Measurements from ENCODE around the gene NFASC. TPM values are rescaled to one million over a fixed set of nuclear protein-coding genes. Genes with fewer than 3 reads are reported as not detected.

NFASC gene
- polyA plus RNA-seq, 3 donors, result 0.08 TPM; not detected in 2

DNA sequence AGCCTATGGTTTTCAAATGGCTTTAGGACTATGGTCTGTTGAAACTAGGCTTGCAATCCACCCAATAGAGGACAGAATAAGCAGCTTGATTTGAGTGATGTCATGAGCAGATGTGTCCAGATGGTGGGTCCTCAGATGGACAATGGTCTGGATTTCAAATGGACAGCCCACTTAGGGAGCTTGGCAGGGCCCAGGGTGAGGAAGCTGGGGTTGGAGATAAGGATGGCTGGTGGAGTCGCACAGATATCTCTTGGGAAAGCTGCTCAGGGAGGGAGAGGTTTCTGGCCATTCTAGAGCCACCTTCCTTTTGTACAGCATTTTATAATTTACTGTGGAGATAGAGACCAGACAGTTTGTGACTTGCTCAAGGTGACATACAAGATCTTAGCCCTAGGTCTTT is 55.0 kb downstream of the NFASC start:
- H3K36me3 ChIP-seq (replicated peaks in 1 of 2; ENCODE audit: control insufficient read depth in 1 of 2, insufficient read depth in 2 of 2, low read length in 2 of 2), result no peaks in the 10 kb centered on the region

DNA sequence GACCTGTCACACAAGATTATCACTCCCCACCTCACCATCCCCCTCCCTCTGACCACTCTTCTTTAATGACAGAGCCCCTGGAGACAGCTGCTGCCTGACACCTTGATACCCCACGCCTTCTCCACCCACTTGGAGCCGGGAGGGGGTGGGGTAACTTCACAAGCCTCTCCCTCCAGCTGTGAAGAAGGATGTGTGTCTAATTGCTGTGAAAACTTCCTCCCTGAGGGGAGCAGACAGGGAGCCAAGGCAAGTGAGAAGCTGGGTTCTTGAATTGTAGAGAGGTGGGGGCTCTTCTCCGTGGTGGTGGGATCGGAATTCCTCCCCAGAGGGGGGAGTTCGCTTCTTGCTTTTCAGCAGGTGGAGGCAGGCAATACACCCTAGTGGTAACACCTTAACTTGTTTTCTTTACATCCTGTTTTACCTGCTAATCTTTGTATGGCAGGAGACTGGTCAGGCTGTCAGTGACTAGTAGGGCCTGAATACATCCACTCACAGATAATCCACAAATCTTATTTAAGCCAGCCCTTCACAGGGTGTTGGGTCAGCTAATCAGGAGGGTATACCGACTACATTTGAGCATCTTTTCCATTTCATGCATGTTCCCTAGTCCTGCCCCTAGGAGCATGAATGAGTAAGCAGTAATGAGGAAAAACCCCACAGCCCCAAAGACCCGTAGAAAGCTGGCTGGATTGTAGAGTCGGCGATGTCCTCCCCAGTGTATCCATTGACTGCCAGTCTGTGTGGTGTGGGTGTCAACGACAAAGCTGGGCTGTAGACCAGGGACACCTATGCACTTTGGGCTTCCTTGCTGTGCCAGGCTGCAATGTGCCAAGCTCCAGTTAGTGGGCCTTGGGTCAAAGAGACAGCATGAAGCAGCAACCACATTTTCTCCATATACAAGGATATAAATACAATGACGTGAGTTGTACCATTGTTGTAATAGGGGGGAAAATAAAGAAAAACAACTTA is 57.3 kb downstream of the NFASC start:
- Histone ChIP-seq H3K27me3 (ENCODE audit: control insufficient read depth in 2 of 2, insufficient read depth in 2 of 2, low read length in 2 of 2) (peaks cover 0 to 3% of the 10 kb centered on the region in 2 donors), H3K36me3 (replicated peaks in 1 of 2; ENCODE audit: control insufficient read depth in 1 of 2, insufficient read depth in 2 of 2, low read length in 2 of 2) (no peaks in the 10 kb centered on the region), H3K79me2 (ENCODE audit: insufficient read depth, low read length) (no peaks in the 10 kb centered on the region), H3K4me1 (ENCODE audit: control insufficient read depth in 1 of 2, insufficient read depth in 2 of 2, low read length in 2 of 2) (no peaks in the 10 kb centered on the region), H4K20me1 (ENCODE audit: insufficient read depth, low read length) (no peaks in the 10 kb centered on the region), H3K9me3 (replicated peaks in 1 of 2; ENCODE audit: control insufficient read depth in 1 of 2, insufficient read depth in 1 of 2, low read length in 2 of 2) (no peaks in the 10 kb centered on the region), H3K27ac (ENCODE audit: low read depth in 1 of 2, low read length in 2 of 2) (no peak overlapping the region), H3K4me2 (replicated peaks; ENCODE audit: extremely low read depth, low read length, poor library complexity, severe bottlenecking) (no peak overlapping the region), H3K4me3 (replicated peaks in 1 of 3; ENCODE audit: low read depth in 2 of 3, low read length in 3 of 3) (no peak overlapping the region), H3K9ac (ENCODE audit: insufficient read depth, low read length, poor library complexity, severe bottlenecking) (no peak overlapping the region), H2AFZ (ENCODE audit: insufficient read depth, low read depth, low read length, poor library complexity, severe bottlenecking) (no peak overlapping the region)
- no peak for DNase-seq
- no CpG with 5 or more reads among the region's 11 CpGs for WGBS (ENCODE audit: insufficient coverage)
- no peaks in the 10 kb centered on the region for H3K4me1 Mint-ChIP-seq
- intact Hi-C loops (cut with micrococcal nuclease), result no loop called here
- H3K27me3 Mint-ChIP-seq (ENCODE audit: low read depth in 3 of 3), result peaks cover 0 to 22% (median 18%) of the 10 kb centered on the region in 3 donors
- TF ChIP-seq, protein P1, sequence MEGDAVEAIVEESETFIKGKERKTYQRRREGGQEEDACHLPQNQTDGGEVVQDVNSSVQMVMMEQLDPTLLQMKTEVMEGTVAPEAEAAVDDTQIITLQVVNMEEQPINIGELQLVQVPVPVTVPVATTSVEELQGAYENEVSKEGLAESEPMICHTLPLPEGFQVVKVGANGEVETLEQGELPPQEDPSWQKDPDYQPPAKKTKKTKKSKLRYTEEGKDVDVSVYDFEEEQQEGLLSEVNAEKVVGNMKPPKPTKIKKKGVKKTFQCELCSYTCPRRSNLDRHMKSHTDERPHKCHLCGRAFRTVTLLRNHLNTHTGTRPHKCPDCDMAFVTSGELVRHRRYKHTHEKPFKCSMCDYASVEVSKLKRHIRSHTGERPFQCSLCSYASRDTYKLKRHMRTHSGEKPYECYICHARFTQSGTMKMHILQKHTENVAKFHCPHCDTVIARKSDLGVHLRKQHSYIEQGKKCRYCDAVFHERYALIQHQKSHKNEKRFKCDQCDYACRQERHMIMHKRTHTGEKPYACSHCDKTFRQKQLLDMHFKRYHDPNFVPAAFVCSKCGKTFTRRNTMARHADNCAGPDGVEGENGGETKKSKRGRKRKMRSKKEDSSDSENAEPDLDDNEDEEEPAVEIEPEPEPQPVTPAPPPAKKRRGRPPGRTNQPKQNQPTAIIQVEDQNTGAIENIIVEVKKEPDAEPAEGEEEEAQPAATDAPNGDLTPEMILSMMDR (IDR thresholded peaks at IDR 0.05), result no peak
- no peaks in the 10 kb centered on the region for H3K9me3 Mint-ChIP-seq
- no peak overlapping the region for H3K4me3 Mint-ChIP-seq
- no peaks in the 10 kb centered on the region for H3K36me3 Mint-ChIP-seq
- no peak overlapping the region for H3K27ac Mint-ChIP-seq

More for the DNA sequence above, 55.0 kb downstream of the NFASC start:
- H3K9me3 Mint-ChIP-seq, result no peaks in the 10 kb centered on the region
- no peaks in the 10 kb centered on the region for H4K20me1 ChIP-seq (ENCODE audit: insufficient read depth, low read length)
- H3K9me3 ChIP-seq (replicated peaks in 1 of 2; ENCODE audit: control insufficient read depth in 1 of 2, insufficient read depth in 1 of 2, low read length in 2 of 2), result no peaks in the 10 kb centered on the region
- TF ChIP-seq, protein P1 (IDR thresholded peaks at IDR 0.05), result no peak
- no peak overlapping the region for H2AFZ ChIP-seq (ENCODE audit: insufficient read depth, low read depth, low read length, poor library complexity, severe bottlenecking)
- no peak overlapping the region for H3K27ac ChIP-seq (ENCODE audit: low read depth in 1 of 2, low read length in 2 of 2)
- H3K4me2 ChIP-seq (replicated peaks; ENCODE audit: extremely low read depth, low read length, poor library complexity, severe bottlenecking), result no peak overlapping the region
- H3K79me2 ChIP-seq (ENCODE audit: insufficient read depth, low read length), result no peaks in the 10 kb centered on the region
- no peak overlapping the region for H3K4me3 ChIP-seq (replicated peaks in 1 of 3; ENCODE audit: low read depth in 2 of 3, low read length in 3 of 3)
- no peak for DNase-seq
- peaks cover 1 to 24% (median 20%) of the 10 kb centered on the region in 3 donors for H3K27me3 Mint-ChIP-seq (ENCODE audit: low read depth in 3 of 3)
- WGBS (ENCODE audit: insufficient coverage), result no CpG with 5 or more reads among the region's 1 CpG
- H3K4me1 ChIP-seq (ENCODE audit: control insufficient read depth in 1 of 2, insufficient read depth in 2 of 2, low read length in 2 of 2), result no peaks in the 10 kb centered on the region
- intact Hi-C loops (cut with micrococcal nuclease), result no loop called here
- H3K9ac ChIP-seq (ENCODE audit: insufficient read depth, low read length, poor library complexity, severe bottlenecking), result no peak overlapping the region
- H3K4me3 Mint-ChIP-seq, result no peak overlapping the region
- no peaks in the 10 kb centered on the region for H3K36me3 Mint-ChIP-seq
- H3K27me3 ChIP-seq (ENCODE audit: control insufficient read depth in 2 of 2, insufficient read depth in 2 of 2, low read length in 2 of 2), result peaks cover 0 to 3% of the 10 kb centered on the region in 2 donors
- H3K27ac Mint-ChIP-seq, result no peak overlapping the region
- no peaks in the 10 kb centered on the region for H3K4me1 Mint-ChIP-seq

Data from CD14-positive monocyte (primary cell).